DMS53 treated with DMSO at 0.1 percent for 48 hours (cell line): ENCODE measurements around the gene CELA3A.
"Not testable (repeated sequence)": the region's sequence is repeated elsewhere in the genome, so short reads cannot be mapped to it uniquely, and the experiment has no call there.

Experiments
- DNase-seq: peaks from one replicate; lab custom pipeline; 2025; ENCODE audit not compliant: unreplicated experiment; lab: John Stamatoyannopoulos, UW

Gene CELA3A

GRCh38 chr1:22014575-22015206 is 13.2 kb downstream of the CELA3A start:
- not testable (repeated sequence) for DNase-seq

- DNase-seq: no peak
Observed at GRCh38 chr1:22018583-22019559, 17.4 kb downstream of the CELA3A start.

- no peak for DNase-seq
Observed at GRCh38 chr1:22021061-22021460, 19.6 kb downstream of the CELA3A start.

DNA sequence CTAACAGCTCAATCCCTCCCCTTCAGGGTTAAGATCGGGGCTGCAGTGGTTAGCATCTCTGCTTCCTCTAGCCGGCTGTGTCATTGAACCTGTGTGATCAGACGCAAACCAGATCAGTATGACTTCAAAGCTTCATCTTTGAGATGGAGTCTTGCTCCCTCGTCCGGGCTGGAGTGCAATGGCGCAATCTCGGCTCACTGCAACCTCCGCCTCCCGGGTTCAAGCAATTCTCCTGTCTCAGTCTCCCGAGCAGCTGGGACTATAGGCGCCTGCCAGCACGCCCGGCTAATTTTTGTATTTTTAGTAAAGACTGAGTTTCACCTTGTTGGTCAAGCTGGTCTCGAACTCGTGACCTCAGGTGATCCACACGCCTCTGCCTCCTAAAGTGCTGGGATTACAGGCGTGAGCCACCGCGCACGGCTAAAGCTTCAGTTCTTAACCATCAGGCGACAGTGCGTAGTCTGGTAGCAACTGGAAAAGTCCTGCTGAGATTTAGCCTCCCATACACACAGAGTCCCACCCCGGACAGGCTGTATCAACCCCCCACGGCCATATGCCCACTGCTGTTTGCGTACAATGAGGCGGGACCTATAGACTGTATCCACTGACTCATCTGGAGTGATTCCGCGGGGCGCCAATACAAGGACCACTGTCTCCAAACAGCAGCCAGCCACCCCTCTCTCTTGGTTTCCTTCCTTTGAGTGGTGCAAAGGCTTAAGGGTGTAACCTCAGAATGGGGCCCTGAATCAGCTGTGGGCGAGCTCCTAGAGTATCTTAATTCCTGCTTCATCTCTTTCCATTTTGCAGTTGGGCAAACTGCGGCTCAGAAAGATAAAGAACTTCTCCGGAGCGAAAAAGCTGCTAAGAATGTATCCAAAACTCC is 23.3 kb downstream of the CELA3A start:
- peak; percentile 92 for DNase-seq

GRCh38 chr1:22025368-22026155 is 24.1 kb downstream of the CELA3A start:
- peak; percentile 75 for DNase-seq

GRCh38 chr1:22026924-22027289 is 25.4 kb downstream of the CELA3A start:
- DNase-seq: no peak

GRCh38 chr1:22030057-22030456 is 28.6 kb downstream of the CELA3A start:
- DNase-seq: no peak

DNA sequence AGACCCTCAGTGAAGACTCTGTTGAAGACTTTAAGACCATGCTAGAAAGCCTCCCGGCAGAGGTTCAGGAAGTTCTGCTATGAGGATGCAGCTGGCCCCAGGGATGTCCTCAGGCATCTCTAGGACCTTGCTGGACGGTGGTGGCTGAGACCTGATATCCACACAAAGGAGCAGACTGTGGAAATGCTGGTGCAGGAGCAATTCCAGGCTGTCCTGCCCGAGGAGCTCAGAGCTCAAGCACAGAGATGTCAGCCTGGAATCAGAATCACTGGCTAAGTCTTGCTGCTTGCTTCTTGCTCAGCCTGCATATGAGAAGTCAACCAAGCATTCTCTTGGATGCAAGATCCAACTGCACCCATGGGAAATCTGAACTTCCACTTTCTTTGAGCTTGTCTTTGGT is 29.0 kb downstream of the CELA3A start:
- no peak for DNase-seq

DNA sequence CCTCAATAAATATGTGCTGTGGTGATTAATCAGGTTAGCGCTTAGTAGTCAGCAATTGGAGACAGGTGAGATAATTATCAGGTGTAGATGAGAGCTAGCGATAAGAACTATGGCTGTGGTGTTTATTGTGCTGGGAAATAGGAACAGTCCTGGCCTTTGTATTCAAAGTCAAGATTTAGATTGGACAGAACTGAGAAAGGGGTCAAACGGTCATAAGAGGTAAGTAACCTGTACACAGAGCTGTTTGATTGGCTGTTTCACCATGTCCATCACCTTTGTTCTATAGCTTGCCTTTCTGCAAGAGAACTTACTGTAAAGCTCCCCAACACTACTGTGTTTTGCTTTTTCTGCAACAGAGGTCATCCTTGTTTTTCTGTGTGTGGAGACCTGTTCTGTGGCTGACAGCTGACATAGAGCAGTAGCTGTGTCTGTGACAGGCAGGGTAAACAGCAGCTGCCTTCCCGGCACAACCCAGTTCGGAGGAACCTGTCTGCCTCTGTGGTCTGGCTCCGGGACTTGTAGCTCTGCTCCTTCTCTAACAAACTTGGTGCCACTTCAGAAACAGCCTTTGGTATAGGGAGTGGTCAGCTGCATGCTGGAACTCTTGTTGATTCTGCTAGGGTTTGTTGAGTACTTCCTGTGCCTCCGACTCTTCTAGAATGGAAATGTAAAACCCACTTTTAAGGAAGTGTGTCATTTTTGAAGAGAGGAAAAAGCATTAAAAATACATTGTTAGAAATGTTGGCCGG is 29.9 kb downstream of the CELA3A start:
- DNase-seq: no peak

DNA sequence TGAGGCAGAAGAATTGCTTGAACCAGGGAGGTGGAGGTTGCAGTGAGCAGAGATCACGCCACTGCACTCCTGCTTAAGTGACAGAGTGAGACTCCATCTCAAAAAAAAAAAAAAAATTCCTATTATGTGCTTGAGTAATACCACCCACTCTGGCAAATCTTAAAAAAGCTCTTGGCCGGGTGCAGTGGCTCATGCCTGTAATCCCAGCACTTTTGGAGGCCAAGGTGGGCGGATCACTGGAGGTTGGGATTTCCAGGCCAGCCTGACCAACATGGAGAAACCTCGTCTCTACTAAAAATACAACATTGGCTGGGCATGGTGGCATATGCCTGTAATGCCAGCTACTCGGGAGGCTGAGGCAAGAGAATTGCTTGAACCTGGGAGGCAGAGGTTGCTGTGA is 33.4 kb downstream of the CELA3A start:
- DNase-seq: not testable (repeated sequence)

GRCh38 chr1:22037520-22037919 is 36.1 kb downstream of the CELA3A start:
- no peak for DNase-seq

DNA sequence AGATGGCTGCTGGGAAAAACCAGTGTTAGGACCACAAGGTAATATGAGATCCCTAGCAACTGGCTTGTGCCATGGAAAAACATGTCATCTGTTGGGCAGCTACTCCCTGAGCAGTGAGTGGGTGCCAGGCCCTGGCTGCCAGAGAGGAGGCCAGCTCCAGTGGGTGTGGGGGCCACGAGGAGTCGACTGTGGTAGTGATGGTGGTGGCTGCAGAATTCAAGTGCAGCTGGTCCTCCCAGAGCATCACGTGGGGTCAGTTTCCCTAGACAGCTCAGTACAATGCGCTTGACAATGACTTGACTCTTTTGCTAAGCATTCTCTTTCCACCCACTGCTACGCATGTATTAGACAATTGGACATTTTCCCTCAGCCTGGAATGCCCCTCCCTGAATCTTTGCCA is 36.6 kb downstream of the CELA3A start:
- no peak for DNase-seq

GRCh38 chr1:22039594-22040285 is 38.3 kb downstream of the CELA3A start:
- peak; percentile 36 for DNase-seq

DNA sequence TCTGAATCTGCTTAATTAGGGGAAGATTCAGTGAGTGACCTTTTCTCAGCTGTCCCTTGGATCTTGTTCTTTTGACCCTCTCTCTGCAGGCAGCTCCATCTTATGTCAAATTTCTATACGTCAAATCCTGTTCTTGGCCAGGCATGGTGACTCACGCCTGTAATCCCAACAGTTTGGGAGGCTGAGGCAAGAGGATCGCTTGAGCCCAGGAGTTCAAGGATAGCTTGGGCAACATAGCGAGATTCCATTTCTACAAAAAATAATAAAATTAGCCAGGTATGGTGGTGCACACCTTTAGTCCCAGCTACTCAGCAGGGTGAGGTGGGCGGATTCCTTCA is 38.8 kb downstream of the CELA3A start:
- DNase-seq: no peak

GRCh38 chr1:22041505-22041904 is 40.0 kb downstream of the CELA3A start:
- no peak for DNase-seq

DNA sequence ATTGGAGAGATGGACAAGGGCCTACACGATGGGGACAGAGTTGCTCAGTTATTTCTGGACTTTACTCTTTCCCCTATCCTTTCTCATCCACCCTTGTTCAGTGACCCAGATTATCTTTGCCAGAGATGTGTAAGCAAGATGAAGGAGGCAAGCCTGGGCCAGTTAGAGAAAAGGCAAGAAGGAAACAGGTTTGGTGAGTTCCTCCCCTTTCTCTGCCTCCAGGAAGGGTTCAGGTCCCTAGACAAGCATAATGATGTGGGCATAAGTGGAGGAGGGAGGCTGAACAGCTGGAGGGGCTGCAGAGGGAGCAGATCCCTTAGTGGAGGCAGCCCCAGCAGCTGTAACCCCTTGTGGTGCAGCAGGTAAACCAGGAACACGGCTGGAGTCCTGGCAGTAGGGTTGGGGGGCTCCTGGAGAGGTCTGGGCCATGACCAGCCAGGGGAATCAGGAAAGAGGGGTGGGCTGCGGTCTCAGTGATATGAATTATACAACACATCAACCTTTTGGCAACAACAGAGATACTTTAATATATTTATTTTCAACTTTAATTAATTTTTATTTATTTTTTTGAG is 41.8 kb downstream of the CELA3A start:
- peak; percentile 76 for DNase-seq

- DNase-seq: no peak
Observed at GRCh38 chr1:22044690-22045420, 43.4 kb downstream of the CELA3A start.

GRCh38 chr1:22045604-22046228 is 44.3 kb downstream of the CELA3A start:
- no peak for DNase-seq
